ENCODE measurements around the gene GASK1B. TPM values are rescaled to one million over a fixed set of nuclear protein-coding genes. Genes with fewer than 3 reads are reported as not detected.

Gene GASK1B
- total RNA-seq, 1 donor from 2014 or later = not detected

DNA sequence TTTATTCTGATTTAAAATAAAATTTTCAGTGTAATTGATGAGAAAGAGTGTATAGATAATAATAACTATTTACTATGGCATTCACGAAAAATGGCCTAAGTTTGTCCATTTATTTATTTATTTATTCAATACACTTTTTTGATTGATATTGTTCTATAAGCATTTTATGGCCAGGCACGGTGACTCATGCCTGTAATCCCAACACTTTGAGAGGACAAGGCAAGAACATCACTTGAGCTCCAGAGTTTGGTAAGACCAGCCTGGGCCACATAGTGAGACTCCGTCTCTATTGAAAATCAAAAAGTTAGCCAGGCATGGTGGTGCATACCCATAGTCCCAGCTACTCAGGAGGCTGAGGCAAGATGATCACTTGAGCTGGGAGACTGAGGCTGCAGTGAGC lies 25.7 kb downstream of the GASK1B start:
- ATAC-seq (ENCODE audit: low read depth) (no peak), DNase-seq (no peak)
- ChIA-PET POLR2A (no interaction called here), CTCF (no interaction called here)
- intact Hi-C loops (cut with micrococcal nuclease) = no loop called here
- Mint-ChIP-seq H3K27me3 (no peaks in the 10 kb centered on the region), H3K4me3 (no peak overlapping the region), H3K9me3 (peaks cover 2% of the 10 kb centered on the region), H3K36me3 (ENCODE audit: low read depth) (no peaks in the 10 kb centered on the region), H3K27ac (no peak overlapping the region), H3K4me1 (no peaks in the 10 kb centered on the region)
- TF ChIP-seq, protein P1, sequence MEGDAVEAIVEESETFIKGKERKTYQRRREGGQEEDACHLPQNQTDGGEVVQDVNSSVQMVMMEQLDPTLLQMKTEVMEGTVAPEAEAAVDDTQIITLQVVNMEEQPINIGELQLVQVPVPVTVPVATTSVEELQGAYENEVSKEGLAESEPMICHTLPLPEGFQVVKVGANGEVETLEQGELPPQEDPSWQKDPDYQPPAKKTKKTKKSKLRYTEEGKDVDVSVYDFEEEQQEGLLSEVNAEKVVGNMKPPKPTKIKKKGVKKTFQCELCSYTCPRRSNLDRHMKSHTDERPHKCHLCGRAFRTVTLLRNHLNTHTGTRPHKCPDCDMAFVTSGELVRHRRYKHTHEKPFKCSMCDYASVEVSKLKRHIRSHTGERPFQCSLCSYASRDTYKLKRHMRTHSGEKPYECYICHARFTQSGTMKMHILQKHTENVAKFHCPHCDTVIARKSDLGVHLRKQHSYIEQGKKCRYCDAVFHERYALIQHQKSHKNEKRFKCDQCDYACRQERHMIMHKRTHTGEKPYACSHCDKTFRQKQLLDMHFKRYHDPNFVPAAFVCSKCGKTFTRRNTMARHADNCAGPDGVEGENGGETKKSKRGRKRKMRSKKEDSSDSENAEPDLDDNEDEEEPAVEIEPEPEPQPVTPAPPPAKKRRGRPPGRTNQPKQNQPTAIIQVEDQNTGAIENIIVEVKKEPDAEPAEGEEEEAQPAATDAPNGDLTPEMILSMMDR (IDR thresholded peaks at IDR 0.05) = no peak

- no peak for ATAC-seq (ENCODE audit: low read depth)
- ChIA-PET POLR2A (no interaction called here), CTCF (no interaction called here)
- no peak overlapping the region for H3K4me3 Mint-ChIP-seq
- no peak for DNase-seq
- intact Hi-C loops (cut with micrococcal nuclease) = no loop called here
- H3K4me1 Mint-ChIP-seq = no peaks in the 10 kb centered on the region
- no peak overlapping the region for H3K27ac Mint-ChIP-seq
- no peaks in the 10 kb centered on the region for H3K27me3 Mint-ChIP-seq
- H3K36me3 Mint-ChIP-seq (ENCODE audit: low read depth) = no peaks in the 10 kb centered on the region
- TF ChIP-seq, protein P1 (IDR thresholded peaks at IDR 0.05) = no peak
- peaks cover 2% of the 10 kb centered on the region for H3K9me3 Mint-ChIP-seq
Observed at GRCh38 chr4:158146736-158147135, 26.1 kb downstream of the GASK1B start.

DNA sequence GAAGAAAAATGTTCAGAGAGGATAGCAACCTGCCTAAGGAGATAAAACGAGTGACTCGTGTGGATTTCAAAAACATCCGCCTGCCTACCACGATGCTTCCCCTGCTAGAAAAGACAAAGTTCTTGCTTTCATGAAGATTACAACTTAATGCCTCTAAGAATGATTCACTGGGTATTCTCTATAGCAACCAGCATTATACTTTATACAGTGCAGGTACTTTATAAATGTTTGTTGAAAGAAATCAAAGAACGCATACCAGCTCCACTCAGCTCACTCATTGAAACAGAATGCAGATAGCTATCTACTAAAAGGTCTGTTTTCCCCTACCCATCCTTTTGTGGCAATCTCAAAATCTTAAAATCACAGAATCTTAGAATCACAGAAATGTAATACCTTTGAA lies 33.7 kb downstream of the GASK1B start:
- Mint-ChIP-seq H3K4me1 (no peaks in the 10 kb centered on the region), H3K36me3 (ENCODE audit: low read depth) (no peaks in the 10 kb centered on the region), H3K4me3 (no peak overlapping the region), H3K27ac (no peak overlapping the region), H3K9me3 (no peaks in the 10 kb centered on the region), H3K27me3 (no peaks in the 10 kb centered on the region)
- intact Hi-C loops (cut with micrococcal nuclease) = no loop called here
- DNase-seq (no peak), ATAC-seq (ENCODE audit: low read depth) (no peak)
- CTCF ChIA-PET = no interaction called here
- TF ChIP-seq, protein P1 (IDR thresholded peaks at IDR 0.05) = no peak
- POLR2A ChIA-PET = no interaction called here

- Mint-ChIP-seq H3K9me3 (no peaks in the 10 kb centered on the region), H3K27ac (no peak overlapping the region), H3K4me1 (no peaks in the 10 kb centered on the region), H3K4me3 (no peak overlapping the region), H3K36me3 (ENCODE audit: low read depth) (no peaks in the 10 kb centered on the region), H3K27me3 (no peaks in the 10 kb centered on the region)
- ChIA-PET CTCF (no interaction called here), POLR2A (no interaction called here)
- TF ChIP-seq, protein P1 (IDR thresholded peaks at IDR 0.05) = no peak
- intact Hi-C loops (cut with micrococcal nuclease) = no loop called here
- ATAC-seq (ENCODE audit: low read depth) = no peak
- no peak for DNase-seq
Observed at GRCh38 chr4:158134222-158134621, 38.6 kb downstream of the GASK1B start.

- CTCF ChIA-PET = no interaction called here
- Mint-ChIP-seq H3K9me3 (no peaks in the 10 kb centered on the region), H3K27me3 (no peaks in the 10 kb centered on the region), H3K27ac (no peak overlapping the region), H3K4me1 (no peaks in the 10 kb centered on the region), H3K4me3 (no peak overlapping the region), H3K36me3 (ENCODE audit: low read depth) (no peaks in the 10 kb centered on the region)
- ATAC-seq (ENCODE audit: low read depth) = no peak
- intact Hi-C loops (cut with micrococcal nuclease) = no loop called here
- TF ChIP-seq, protein P1 (IDR thresholded peaks at IDR 0.05) = no peak
- POLR2A ChIA-PET = no interaction called here
- no peak for DNase-seq
Observed at GRCh38 chr4:158133551-158133950, 39.3 kb downstream of the GASK1B start.
